A673 (cell line): ENCODE data around the gene DCC. TPM values are rescaled to one million over a fixed set of nuclear protein-coding genes. Genes with fewer than 3 reads are reported as not detected.

Source experiments
- BruUV-seq: library from RNA; stranded (reverse); fragments of 400-500 nt; replicated peaks from 2 replicates; lab custom pipeline; 2021; lab: Mats Ljungman, UMichigan
- CTCF ChIA-PET: fragments of 300-600 bp; sonication (Branson Sonifier 250); formaldehyde crosslinking; loops from one replicate; lab custom pipeline; 2022; ENCODE audit warnings: antibody characterized with exemption; lab: Charles Lee
- POLR2A ChIA-PET: fragments of 300-600 bp; sonication (Branson Sonifier 250); formaldehyde crosslinking; loops from one replicate; lab custom pipeline; 2022; ENCODE audit warnings: antibody characterized with exemption; ENCODE audit not compliant: low non-redundant PET; lab: Charles Lee
- DNase-seq: peaks from one replicate; pipeline ENCODE4 v3.0.0-alpha.2; 2015; ENCODE audit warnings: low spot score
- H3K27ac ChIP-seq: fragments of 200-600 bp; sonication (generic); 2 replicates; pipeline ENCODE4 v1.5.1; 2016; ENCODE audit warnings: mixed run types, low read depth, mild to moderate bottlenecking, mixed read lengths, antibody characterized with exemption, low read length; ENCODE audit not compliant: poor library complexity, severe bottlenecking
- H3K27me3 ChIP-seq: fragments of 200-600 bp; sonication (generic); replicated peaks from 2 replicates; pipeline ENCODE4 v1.6.1; 2017; ENCODE audit warnings: mixed run types, low read depth, mild to moderate bottlenecking, mixed read lengths, antibody characterized with exemption, low read length; ENCODE audit not compliant: insufficient read depth, poor library complexity
- H3K36me3 ChIP-seq: fragments of 200-600 bp; sonication (generic); 2 replicates; pipeline ENCODE4 v1.6.1; 2016; ENCODE audit warnings: mixed run types, mild to moderate bottlenecking, mixed read lengths, antibody characterized with exemption, low read length; ENCODE audit not compliant: insufficient read depth, poor library complexity, severe bottlenecking
- H3K4me1 ChIP-seq: fragments of 200-600 bp; sonication (generic); 2 replicates; pipeline ENCODE4 v1.6.1; 2017; ENCODE audit warnings: mixed run types, mild to moderate bottlenecking, mixed read lengths, antibody characterized with exemption, low read length; ENCODE audit not compliant: insufficient read depth, poor library complexity, severe bottlenecking
- H3K4me3 ChIP-seq: fragments of 200-600 bp; sonication (generic); 2 replicates; pipeline ENCODE4 v1.5.1; 2016; ENCODE audit warnings: low read depth, mixed run types, mild to moderate bottlenecking, mixed read lengths, low read length; ENCODE audit not compliant: poor library complexity, severe bottlenecking
- H3K9me3 ChIP-seq: fragments of 200-600 bp; sonication (generic); 2 replicates; pipeline ENCODE4 v1.6.1; 2016; ENCODE audit warnings: mixed run types, low read depth, mild to moderate bottlenecking, mixed read lengths, antibody characterized with exemption, low read length; ENCODE audit not compliant: poor library complexity, severe bottlenecking
- CTCF ChIP-seq: fragments of 300-800, 200-600 bp; sonication (generic); conservative IDR thresholded peaks from 2 replicates; pipeline ENCODE4 v1.5.1; 2017; ENCODE audit warnings: low read depth, mild to moderate bottlenecking, antibody characterized with exemption, low read length, moderate library complexity, mixed read lengths
- EZH2 ChIP-seq: fragments of 200-600 bp; sonication (generic); IDR thresholded peaks from 2 replicates; pipeline ENCODE4 v1.6.1; 2017; ENCODE audit warnings: borderline replicate concordance, low read depth, mild to moderate bottlenecking, mixed read lengths, antibody characterized with exemption, low read length; ENCODE audit not compliant: poor library complexity, severe bottlenecking
- intact Hi-C: fragments of 100-400 bp; cut with micrococcal nuclease; formaldehyde crosslinking; loops from one replicate; pipeline ENCODE4 v1.10.0; 2022; ENCODE audit not compliant: unreplicated experiment
- total RNA-seq: library from RNA; stranded (reverse); gene quantifications from 2 replicates; pipeline ENCODE4 v1.2.3, GENCODE V29; 2021

Gene DCC
- total RNA-seq, 1 experiment from 2014 or later, result 93.0 TPM

DNA sequence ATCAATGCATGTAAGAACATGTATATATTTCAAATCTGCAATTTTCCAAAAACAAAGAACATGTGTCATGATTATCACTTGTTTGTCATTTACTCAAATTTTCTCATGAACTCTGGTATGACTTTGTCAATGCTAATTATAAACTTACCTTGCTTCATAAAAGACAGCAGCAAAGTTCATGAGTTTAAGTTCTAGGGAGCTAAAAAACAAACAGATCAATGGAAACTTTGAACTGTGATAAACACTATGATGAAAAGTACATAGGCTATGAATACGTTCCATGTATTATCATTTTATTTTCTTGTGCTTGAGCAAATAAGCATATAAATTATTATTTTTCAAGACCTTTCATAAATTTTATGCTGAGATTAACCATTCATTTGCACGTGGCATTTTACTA, 943.7 kb downstream of the DCC start:
- ChIA-PET CTCF (no interaction called here), POLR2A (no interaction called here)
- no peaks in the 10 kb centered on the region for H3K36me3 ChIP-seq
- no peak for TF ChIP-seq EZH2
- TF ChIP-seq CTCF, result no peak
- no peaks in the 10 kb centered on the region for H3K9me3 ChIP-seq
- H3K27ac ChIP-seq, result no peak overlapping the region
- no peak for DNase-seq
- no peaks in the 10 kb centered on the region for H3K4me1 ChIP-seq
- no TSS peak for BruUV-seq
- intact Hi-C loops, result no loop called here
- H3K4me3 ChIP-seq, result no peak overlapping the region
- no peaks in the 10 kb centered on the region for H3K27me3 ChIP-seq

DNA sequence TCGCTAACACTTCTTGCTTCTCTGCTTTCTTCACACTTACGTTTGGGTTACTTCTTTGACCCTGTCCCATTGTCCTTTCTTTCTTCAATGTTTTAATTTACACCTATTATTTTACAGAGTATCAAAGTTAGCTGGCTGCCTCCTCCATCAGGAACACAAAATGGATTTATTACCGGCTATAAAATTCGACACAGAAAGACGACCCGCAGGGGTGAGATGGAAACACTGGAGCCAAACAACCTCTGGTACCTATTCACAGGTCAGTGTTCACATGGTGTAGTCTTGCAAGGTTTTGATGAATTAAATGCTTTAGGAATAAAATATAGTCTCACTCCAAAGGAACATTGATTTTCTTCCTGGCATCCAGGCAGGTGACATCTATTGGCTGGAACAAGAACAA, 965.5 kb downstream of the DCC start:
- TF ChIP-seq EZH2, result no peak
- no peak for DNase-seq
- ChIA-PET CTCF (no interaction called here), POLR2A (no interaction called here)
- intact Hi-C loops, result no loop called here
- Histone ChIP-seq H3K27ac (no peak overlapping the region), H3K9me3 (no peaks in the 10 kb centered on the region), H3K36me3 (no peaks in the 10 kb centered on the region), H3K4me1 (no peaks in the 10 kb centered on the region), H3K27me3 (no peaks in the 10 kb centered on the region), H3K4me3 (no peak overlapping the region)
- no TSS peak for BruUV-seq

DNA sequence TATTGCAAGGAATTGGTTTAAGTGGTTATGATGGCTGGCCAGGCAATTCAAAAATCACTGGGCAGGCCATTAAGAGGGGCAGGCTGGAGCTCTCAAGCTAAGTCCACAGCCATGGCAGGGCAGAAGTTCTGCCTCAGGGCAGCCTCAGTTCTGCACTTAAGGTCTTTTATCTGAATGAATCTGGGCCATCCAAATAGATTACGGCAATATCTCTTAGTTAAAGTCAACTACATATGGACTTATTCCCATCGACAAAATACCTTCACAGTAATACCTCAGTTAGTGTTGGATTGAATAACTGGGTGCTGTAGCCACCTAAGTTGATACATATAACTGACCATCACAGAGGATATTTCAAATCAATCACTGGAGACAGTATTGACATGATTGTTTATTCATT, 979.6 kb downstream of the DCC start:
- Histone ChIP-seq H3K4me3 (no peak overlapping the region), H3K4me1 (no peaks in the 10 kb centered on the region), H3K9me3 (no peaks in the 10 kb centered on the region), H3K27ac (no peak overlapping the region), H3K27me3 (no peaks in the 10 kb centered on the region), H3K36me3 (no peaks in the 10 kb centered on the region)
- POLR2A ChIA-PET, result no interaction called here
- TF ChIP-seq EZH2 (no peak), CTCF (no peak)
- CTCF ChIA-PET, result no interaction called here
- BruUV-seq, result no TSS peak
- no peak for DNase-seq
- intact Hi-C loops, result loop anchor here (1.0 kb wide), 1 partner anchor 17 kb away; no protein-coding TSS in a partner anchor

DNA sequence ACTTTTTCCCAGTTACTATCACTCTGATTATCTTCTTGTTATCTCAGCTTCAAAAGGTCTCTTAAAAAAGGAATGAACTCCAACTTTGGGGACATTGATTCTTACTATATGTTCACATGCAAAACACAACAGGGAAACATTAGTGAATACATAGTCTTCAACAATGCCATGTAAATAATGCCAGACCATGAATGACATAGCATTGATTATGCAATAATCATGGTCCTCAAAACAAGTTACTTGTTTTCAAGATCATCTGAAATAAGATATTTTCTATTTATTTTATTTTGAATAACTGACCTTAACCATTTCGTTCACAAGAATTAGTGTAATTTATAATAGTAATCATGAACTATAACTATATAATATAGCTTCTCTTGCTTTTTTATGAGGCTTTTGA, 982.2 kb downstream of the DCC start:
- no peaks in the 10 kb centered on the region for H3K9me3 ChIP-seq
- intact Hi-C loops, result no loop called here
- H3K4me3 ChIP-seq, result no peak overlapping the region
- H3K4me1 ChIP-seq, result no peaks in the 10 kb centered on the region
- TF ChIP-seq CTCF, result no peak
- TF ChIP-seq EZH2, result no peak
- CTCF ChIA-PET, result no interaction called here
- POLR2A ChIA-PET, result no interaction called here
- no peak overlapping the region for H3K27ac ChIP-seq
- DNase-seq, result no peak
- no TSS peak for BruUV-seq
- no peaks in the 10 kb centered on the region for H3K36me3 ChIP-seq
- no peaks in the 10 kb centered on the region for H3K27me3 ChIP-seq
